Suprapubic skin (tissue), 4 donors: ENCODE results near the gene CCDC70.

Source experiments
- CTCF ChIP-seq, 2 donors: fragments of 200-600 bp in 1 of 2; fragments of 450-650 bp in 1 of 2; sonication (generic) in 1 of 2; IDR thresholded peaks; one replicate each; pipeline ENCODE4 v1.5.1; 2016 to 2019; ENCODE audit warnings: antibody characterized with exemption in 2 of 2, mild to moderate bottlenecking in 1 of 2, moderate library complexity in 1 of 2
- EP300 ChIP-seq: sonication (generic); formaldehyde crosslinking; IDR thresholded peaks from one replicate; pipeline ENCODE4 v1.6.1; 2017; ENCODE audit warnings: antibody characterized with exemption
- POLR2A ChIP-seq, 2 donors: fragments of 450-650 bp; IDR thresholded peaks; one replicate each; pipeline ENCODE4 v1.6.1; 2017; ENCODE audit warnings: antibody characterized with exemption in 2 of 2, mild to moderate bottlenecking in 2 of 2, moderate library complexity in 2 of 2
- POLR2AphosphoS5 ChIP-seq, 3 donors: sonication (generic); formaldehyde crosslinking; IDR thresholded peaks; one replicate each; pipeline ENCODE4 v1.6.1; 2017; ENCODE audit warnings: antibody characterized with exemption in 3 of 3

GRCh38 chr13:51905787-51906186 lies 44.0 kb downstream of the CCDC70 start:
- no peak for TF ChIP-seq CTCF (IDR thresholded peaks at IDR 0.05)
- no peak for TF ChIP-seq POLR2A (IDR thresholded peaks at IDR 0.05)
- TF ChIP-seq EP300: no peak
- TF ChIP-seq POLR2AphosphoS5 (IDR thresholded peaks at IDR 0.05): no peak
